ENCODE measurements around the gene TIMM10B.
A peak's percentile ranks its signal among the peaks of the same experiment; 100 is the strongest.

TIMM10B gene

DNA sequence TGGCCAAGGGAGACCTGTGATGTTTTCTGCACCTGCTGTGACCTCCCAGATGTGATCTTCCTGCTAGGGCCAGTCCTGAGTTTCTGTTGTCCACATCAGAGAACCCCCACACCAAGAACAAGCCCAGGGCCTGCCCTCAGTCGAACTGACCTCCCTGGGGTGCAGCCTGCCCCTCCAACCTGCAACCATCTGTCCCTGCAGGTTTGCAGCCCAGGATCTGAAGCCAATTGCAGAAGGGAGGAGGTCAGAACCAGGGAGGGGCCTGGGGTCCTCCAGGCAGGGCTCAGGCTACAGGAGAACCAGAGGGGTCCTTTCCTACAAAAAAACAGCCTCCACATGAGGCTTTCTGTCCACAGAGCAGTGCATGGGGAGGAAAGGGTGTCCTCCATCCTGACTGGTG, 8.4 kb upstream of the TIMM10B start:
- DNase-seq (ENCODE audit: low spot score): no peak

DNA sequence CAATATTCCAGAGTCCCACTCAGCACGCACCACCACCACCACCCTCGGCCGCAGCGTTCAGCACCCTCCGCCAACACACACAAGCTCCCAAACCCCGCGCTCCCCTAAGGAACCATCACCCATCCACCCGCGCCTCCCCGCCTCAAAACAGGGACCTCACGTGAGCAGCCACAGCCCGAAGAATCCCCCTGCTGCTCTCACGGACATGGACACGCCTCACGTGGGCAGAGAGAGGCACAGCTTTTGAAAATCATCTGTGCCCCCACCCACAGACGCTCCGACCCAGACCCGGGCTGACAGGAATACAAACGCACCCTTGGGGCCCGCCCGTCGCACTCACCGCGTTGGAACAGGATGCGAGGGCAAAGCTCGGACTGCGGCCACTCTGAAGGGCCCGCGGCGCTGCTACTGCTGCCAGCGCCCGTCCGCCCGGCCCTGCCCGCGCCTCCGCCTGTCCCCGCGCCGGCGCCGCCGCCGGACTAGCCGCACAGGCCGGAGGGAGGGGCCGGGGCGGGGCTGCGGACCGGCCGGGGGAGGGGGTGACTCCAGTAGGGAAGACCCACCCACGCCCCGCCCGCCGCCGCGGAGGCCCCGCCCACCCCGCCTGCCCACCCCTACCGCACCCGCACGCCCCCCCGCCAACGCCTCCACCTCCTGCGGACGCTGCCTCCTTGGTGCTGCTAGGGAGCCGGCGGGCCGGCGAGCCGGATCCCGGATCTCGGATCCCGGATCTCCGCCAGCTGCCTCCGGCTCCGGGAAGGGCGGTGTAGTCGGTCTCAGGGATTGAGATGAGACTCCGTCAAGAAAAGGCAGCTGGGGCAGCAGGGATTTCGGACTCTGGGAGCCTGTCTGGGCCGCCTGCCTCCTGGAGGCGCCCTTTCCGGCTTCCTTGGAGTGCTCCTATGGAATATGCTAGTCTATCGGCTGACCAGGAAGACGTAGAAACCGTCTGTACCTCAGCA, 7.6 kb upstream of the TIMM10B start, which contains the start of gene TRIM3:
TRIM3 (minus strand) TSS at position 491 of the 962 bp plus-strand sequence. CDS start 8,246 bp downstream, outside the sequence.
- peak; percentile 67 for DNase-seq (ENCODE audit: low spot score)

DNA sequence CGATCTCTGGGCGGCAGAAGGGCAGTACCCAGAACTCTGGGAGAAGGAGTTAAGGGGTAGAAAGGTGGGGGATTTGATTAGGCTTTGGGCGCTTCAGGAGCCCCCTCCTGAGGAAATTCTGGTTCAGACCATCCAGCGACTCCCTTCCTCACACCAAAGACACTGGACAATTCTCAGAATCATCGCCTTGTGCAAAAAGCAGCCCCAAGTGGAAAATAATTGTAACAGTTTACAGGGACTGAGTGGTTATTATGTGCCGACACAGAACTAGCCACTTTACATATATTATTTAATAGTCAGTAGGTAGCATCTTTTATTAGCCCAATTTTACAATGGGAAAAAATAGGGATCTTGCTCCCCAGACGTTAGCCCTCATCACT, 6.9 kb upstream of the TIMM10B start:
- peak; percentile 26 for DNase-seq (ENCODE audit: low spot score)

DNA sequence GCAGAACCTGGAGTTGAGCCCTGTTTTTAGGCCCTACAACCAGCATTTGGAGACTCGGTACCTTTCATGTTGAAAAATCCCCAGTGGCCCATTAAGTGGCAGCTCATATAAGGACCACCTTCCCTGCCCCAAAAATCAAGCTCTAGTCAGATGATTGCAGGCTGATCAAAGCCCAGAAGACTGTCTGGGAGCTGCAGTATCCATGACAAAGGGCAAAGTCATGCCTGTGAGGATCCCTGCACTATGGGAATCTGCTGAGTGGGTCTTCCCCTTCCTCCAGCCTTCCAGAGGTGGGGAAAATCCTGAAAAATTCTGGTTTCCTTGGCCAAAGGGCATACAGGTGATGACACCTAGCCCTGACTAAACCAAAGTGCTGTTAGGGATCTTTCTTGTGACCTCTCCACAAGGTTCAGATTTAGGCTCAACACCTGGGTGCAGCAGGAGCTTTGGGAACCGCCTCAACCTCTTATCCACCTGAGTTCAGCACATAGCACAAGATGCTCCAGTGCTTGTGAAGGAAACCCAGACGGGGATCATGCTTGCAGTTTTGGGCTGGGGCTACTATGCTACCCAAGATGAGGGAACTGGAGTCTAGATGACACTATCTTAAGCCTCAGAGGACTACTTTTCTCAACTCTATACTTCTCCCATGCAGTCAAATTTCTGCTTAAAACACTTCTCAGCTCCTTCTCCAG, 6.3 kb upstream of the TIMM10B start:
- DNase-seq (ENCODE audit: low spot score): peak; percentile 16

DNA sequence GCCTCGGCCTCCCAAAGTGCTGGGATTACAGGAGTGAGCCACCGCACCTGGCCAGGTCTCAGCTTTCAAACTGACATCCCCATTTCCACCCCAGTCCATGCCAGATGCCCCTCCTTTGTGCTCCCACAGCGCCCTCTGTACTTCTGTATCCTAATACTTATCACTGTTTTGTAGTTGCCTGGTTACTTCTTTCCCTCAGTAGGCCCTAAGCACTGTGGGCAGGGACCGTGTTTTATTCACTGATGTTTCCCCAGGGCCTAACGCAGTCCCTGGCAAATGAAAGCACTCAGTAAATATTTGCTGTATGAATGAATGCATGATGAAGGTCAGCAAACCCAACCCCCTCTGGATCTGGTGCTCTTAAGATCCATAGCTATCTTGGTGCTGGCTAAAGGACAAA, 5.4 kb upstream of the TIMM10B start:
- DNase-seq (ENCODE audit: low spot score): peak; percentile 42

DNA sequence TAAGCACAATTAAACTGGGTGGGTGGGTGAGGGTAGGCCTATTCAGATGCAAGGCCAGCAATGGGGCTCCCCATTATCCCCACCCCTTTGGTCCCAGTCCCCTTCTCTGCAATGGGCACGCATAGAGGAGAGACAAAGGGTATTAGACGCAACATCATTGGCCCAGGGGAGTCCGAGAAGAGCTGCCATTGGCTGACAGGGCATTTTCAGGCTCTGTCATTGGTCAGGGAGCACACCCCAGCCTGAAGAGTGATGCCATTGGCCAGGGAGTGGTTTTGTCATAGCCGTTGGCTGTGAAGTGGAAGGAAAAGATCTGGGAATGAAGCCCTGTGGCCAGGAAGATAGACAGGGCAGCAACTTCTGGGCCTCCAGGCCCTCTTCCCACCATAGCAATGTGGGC, 4.7 kb upstream of the TIMM10B start:
- no peak for DNase-seq (ENCODE audit: low spot score)

DNA sequence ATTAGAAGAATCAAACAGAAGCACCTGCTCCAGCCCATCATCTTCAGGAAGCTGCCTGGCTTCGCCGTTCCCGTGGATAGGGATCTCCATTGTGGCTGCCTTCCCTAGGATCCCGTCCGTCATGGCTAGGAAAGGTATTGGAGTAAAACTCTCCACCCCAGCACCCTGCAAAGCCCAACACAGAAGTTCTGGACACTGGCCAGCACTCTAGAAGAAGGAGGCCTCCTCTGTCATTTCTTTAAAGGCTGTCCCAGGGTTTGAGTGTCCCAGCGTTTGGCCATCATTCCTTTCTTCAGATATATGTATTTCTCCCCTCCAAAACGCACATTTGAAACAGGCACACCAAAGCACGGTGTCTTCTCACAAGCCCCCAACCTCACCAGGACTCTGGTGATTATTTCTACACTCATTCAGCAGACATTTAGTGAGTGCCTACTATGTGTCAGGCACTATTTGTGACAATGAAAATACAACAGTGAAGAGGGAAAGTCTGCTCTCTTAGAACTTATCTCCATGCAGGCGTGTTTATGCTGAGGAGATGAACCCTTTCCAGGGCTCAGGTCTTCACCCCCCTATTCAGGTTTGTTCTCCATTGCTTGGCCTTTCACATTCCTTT, 894 bp upstream of the TIMM10B start:
- no peak for DNase-seq (ENCODE audit: low spot score)

DNA sequence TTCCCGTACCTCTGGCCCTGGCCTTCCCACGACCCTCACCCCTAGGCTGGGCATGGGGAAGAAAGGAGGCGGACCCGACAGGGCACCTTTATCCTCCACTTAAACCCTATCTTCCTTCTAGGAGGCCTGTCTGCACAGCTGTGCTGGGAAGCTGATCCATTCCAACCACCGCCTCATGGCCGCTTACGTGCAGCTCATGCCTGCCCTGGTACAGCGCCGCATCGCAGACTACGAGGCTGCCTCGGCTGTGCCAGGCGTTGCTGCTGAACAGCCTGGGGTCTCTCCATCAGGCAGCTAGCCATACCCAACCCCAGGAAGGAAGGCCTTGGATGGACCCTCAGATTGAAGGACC, 599 bp downstream of the TIMM10B start:
- no peak for DNase-seq (ENCODE audit: low spot score)

DNA sequence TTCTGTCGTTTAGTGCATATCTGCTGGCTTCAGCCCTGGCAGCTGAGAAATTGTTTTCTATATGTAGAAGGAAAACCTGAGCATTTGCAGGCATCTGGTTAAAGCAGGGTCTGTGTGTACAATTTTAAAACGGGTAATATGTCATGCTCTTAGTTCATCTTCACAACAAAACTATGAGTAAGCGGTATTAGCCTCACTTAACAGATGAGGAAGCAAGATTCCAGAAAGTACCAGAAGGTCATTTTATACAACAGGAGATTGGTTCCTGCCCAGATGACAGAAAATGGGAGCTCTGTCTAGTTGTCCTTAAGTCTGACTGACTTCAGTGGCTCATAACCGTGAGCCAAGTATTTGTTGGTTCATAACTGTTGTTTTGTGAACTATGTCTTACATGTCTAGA, 1.1 kb downstream of the TIMM10B start:
- no peak for DNase-seq (ENCODE audit: low spot score)

DNA sequence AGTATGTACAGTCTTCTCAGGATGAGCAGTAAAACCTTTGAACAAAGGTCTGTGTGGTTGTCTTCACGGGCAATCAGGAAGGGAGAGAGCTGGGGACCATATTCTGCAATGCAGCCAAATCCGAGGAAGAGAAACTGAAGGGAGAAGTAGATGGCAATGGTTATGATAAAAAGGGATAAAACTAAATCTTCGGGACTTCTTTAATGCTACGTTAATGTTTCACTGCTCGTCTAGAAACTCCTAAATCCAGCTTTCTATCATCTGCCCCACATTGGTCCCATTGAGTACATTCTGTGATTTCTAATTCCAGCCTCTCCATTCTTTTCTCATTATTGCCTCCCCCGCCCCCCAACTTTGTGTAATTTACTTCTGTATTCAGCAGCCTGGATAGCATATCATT, 1.7 kb downstream of the TIMM10B start:
- DNase-seq (ENCODE audit: low spot score): no peak

DNA sequence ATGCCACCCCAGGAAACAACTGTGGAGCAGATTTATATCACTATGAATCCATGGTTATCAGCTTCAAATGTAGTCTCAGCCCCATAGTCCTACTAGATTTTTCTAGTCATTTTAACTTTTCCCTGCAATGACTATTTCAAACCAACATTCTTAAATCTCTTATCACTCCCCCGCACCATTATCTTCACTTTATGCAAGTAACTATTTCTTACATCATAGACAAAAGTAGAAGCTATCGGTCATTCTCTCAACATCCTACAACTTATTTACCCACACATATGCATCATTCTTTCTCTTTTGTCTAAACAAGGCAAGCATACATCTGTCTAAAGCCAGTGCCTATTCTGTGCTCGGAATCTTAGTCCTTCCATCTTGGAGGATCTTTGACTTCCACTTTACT, 4.4 kb downstream of the TIMM10B start:
- no peak for DNase-seq (ENCODE audit: low spot score)

DNA sequence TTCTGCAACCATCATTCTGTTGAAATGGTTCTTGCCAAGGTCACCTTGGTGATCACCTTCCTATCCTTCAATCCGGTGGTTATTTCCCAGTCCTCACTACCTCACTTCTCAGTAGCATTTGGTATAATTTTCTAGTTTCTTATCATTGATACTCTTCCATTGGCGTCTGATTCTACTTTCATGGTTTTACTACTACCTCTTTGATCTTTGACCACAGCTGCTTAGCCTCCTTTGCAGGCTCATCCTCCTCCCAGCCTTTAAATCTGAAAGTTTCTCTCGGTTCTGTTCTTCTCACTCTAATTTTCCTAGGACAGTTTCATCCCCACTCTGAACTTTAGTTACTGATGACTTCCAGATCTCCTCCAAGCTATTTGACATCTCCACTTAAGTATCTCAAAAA, 5.0 kb downstream of the TIMM10B start:
- DNase-seq (ENCODE audit: low spot score): no peak

DNA sequence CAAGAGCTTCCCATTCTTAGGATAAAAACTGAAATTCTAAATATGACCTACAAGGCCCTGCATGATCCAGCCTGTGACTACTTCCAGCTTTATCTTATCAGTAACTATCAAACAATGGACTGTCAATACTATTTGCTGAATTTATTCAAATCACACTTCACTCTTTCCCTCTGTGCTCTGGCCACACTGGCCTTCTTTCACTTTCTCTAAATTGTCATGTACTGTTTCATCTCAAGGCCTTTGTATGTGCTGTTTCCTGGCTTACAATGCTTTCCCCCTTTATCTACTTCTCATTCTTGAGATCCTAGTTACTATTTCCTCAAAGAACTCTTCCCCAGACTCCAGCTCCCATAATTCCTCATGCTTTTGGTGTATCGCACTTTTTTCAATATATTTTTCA, 5.6 kb downstream of the TIMM10B start:
- DNase-seq (ENCODE audit: low spot score): no peak

DNA sequence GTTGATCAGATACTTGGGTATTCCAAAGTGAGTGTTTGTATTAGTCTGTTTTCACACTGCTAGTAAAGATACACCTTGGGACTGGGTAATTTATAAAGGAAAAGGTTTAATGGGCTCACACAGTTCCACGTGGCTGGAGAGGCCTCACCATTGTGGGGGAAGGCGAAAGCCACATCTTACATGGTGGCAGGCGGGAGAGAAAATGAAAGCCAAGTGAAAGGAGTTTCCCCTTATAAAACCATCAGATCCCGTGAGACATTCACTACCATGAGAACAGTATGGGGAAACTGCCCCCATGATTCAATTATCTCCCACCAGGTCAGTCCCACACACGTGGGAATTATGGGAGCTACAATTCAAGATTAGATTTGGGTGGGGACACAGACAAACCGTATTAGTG, 7.0 kb downstream of the TIMM10B start:
- no peak for DNase-seq (ENCODE audit: low spot score)

DNA sequence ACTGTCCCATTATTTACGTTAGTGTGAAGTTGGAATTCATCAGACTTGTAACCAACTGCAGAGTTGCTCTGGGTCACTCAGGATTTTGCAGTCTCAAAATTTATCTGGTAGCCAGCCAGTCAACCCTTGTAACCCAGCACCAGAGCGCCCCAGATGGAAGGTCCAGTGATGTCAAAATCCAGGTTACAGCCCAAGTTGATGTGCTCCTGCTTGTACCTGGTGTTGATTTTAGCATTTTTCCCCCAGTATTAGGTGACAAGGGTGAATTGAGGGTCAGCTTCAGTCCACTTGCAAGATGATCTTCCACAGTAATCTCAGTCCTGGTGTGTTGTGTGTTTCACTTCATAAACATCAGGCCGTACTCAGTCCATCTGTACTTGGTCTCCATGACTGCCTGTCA, 7.5 kb downstream of the TIMM10B start:
- DNase-seq (ENCODE audit: low spot score): no peak

DNA sequence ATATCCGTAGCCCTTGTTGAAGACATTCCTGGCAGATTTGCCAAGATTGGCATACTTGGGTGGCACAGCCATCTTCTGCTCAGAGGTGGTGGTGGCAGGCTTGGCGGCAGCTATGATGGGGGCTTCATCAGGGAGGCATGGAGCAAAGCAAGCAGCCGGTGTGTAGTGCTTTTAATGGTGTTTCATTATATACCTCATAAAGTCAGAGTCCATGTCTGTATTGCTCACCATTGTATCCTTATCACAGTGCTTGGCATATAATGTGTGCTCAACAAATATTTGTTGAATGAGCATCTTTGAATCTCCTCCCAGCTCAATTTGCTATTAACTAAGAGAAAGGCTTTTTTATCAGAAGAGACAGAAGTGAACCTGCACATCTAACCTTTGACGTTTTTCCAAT, 8.0 kb downstream of the TIMM10B start:
- no peak for DNase-seq (ENCODE audit: low spot score)

DNA sequence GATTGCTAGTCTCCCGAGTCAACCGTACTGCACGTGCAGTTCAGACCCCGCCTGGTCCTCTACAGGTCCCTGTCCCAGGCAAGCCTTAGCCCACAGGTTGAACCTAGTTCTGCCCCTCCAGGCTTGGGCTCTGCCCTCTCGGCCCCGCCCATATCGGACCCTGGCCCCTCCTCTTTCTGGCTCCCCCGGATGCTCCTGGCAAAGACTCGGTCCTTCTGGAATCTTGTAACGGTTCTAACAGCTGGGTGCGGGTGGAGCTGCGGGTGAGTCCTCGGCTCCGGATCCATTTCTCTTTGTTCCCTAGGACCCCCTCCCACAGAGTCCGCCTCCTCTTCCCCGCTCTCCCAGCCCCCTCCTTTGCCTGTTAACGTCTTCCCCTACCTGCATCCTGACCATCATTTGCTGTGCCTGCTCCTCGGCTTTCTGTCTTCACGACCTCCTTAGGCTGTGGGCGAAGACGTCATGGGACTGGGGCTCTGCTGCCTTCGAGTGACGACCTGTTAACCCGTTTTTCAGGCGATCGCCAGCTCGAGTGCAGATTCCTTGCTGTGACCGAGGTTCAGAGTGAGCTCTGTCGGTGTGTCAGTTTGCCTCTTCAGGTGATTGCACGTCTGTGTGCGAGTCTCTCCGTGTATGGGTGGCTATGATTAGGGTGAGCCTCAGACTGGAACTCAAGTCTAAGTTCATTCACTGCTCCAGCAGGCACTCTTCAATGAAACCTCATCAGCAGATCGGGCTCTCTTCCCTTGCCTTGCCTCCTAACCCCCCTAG, 16.0 kb downstream of the TIMM10B start, which contains the start of gene DNHD1:
DNHD1 (plus strand) TSS at position 212 of the 771 bp plus-strand sequence. CDS start 936 bp downstream, outside the sequence.
- DNase-seq (ENCODE audit: low spot score): no peak

DNA sequence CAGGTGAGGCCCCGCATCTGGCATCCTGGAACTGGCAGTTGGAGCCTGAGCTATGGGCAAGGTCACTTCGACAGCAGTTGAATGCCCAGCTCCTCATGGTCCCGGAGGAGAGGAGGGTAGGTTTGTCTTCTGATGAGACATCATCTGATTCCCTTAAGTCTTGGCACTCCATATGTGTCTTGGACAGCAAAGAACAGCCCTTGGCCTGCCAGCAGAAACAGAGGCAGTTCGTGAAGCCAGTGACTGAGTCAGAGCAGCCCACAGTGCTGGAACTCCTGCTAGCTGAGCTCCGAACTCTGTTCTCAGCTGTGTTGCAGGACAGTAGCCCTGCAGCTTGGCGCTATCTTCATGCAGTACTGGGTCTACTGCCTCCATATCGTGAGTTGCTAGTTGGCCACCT, 16.8 kb downstream of the TIMM10B start:
- DNase-seq (ENCODE audit: low spot score): no peak

DNA sequence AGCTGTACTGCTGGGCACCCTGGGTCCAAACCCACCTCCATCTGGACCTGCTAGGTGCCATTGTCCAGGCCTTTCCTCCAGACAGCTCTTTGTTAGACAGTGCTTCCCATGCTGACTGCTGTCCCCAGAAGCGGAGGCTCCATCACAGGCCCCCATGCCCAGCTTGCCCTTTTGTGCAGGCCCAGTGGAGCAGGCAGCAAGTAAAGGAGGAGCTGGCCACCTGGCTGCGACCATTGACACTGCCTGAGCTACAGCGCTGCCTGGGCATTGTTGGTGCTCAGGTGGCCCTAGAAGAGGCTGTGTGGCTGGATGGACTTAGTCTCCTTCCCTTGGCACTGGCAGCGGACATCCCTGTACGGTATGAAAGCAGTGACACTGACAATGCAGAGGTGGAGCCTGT, 17.2 kb downstream of the TIMM10B start:
- DNase-seq (ENCODE audit: low spot score): no peak

DNA sequence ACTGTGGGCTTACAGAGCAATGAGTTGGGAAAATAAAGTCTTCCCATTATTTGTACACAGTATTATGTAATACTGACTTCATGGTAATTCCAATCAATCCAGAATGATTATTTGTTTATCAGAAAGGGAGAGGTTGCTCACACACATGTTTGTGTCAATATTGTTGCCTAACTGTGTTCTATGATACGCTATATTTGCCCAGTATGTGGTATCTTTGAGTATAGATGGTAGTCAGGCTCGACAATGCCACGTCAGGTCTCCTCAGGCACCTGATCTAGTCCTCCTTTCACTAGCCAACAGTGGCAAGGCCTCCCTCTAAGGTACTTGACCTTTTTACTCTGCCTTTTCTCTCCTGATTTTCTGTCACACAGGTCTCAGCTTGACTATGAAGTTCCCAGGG, 21.1 kb downstream of the TIMM10B start:
- DNase-seq (ENCODE audit: low spot score): no peak

DNA sequence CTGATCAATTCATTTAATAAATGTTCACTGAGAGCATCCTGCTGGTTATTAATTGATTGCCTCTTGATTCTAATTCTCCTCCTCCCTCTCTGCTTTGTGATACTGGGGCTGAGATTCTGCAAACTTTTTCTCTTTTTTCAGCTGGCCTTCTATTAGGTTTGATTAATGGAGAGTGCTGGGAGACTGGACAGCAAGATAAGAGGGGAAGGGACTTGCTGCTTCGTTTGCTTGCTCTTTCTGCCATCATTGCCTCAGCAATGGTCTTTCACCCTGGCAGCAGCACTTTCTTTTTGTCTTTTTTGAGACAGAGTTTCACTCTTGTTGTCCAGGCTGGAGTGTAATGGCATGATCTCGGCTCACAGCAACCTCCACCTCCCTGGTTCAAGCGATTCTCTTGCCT, 22.9 kb downstream of the TIMM10B start:
- no peak for DNase-seq (ENCODE audit: low spot score)
